Measurements from ENCODE around the gene FAM222A.

The FAM222A gene

GRCh38 chr12:109716092-109716479 is 2.5 kb downstream of the FAM222A start:
- H3K4me1 ChIP-seq (ENCODE audit: low read length): no peaks in the 10 kb centered on the region
- no peak overlapping the region for H2AFZ ChIP-seq (ENCODE audit: low read length)
- TF ChIP-seq CTCF (IDR thresholded peaks at IDR 0.05; ENCODE audit: low read length) (no peak), EZH2 (optimal IDR thresholded peaks at IDR 0.05; ENCODE audit: low read depth, low read length) (no peak), EZH2phosphoT487 (IDR thresholded peaks at IDR 0.05; ENCODE audit: low read length) (no peak)
- H3K9me2 ChIP-seq (replicated peaks; ENCODE audit: insufficient read depth, low read length): no peaks in the 10 kb centered on the region
- no peaks in the 10 kb centered on the region for H3K9me3 ChIP-seq (replicated peaks; ENCODE audit: insufficient read depth, low read length)
- H3K27ac ChIP-seq (ENCODE audit: low read length): no peak overlapping the region
- H3K4me2 ChIP-seq (ENCODE audit: low read depth, low read length): no peak overlapping the region
- no peak overlapping the region for H3K9ac ChIP-seq (ENCODE audit: low read length)
- DNase-seq: no peak
- no peaks in the 10 kb centered on the region; the same call in 1 of the 2 replicates for H3K27me3 ChIP-seq (replicated peaks; ENCODE audit: insufficient read depth, low read length)
- H3F3A ChIP-seq (ENCODE audit: insufficient read depth, low read length): no peaks in the 10 kb centered on the region
- no peak overlapping the region for H3K4me3 ChIP-seq (ENCODE audit: low read length)
- no peaks in the 10 kb centered on the region for H4K20me1 ChIP-seq (ENCODE audit: insufficient read depth, low read length)
- no peaks in the 10 kb centered on the region for H3K36me3 ChIP-seq (replicated peaks; ENCODE audit: insufficient read depth, low read length)
- no peaks in the 10 kb centered on the region for H3K79me2 ChIP-seq (ENCODE audit: low read length)

GRCh38 chr12:109716512-109717389 is 3.1 kb downstream of the FAM222A start:
- Histone ChIP-seq H3K4me3 (ENCODE audit: low read length) (no peak overlapping the region), H3K9me2 (replicated peaks; ENCODE audit: insufficient read depth, low read length) (no peaks in the 10 kb centered on the region), H3K27me3 (replicated peaks; ENCODE audit: insufficient read depth, low read length) (no peaks in the 10 kb centered on the region; the same call in 1 of the 2 replicates), H2AFZ (ENCODE audit: low read length) (no peak overlapping the region), H4K20me1 (ENCODE audit: insufficient read depth, low read length) (no peaks in the 10 kb centered on the region), H3F3A (ENCODE audit: insufficient read depth, low read length) (no peaks in the 10 kb centered on the region), H3K27ac (ENCODE audit: low read length) (no peak overlapping the region), H3K4me2 (ENCODE audit: low read depth, low read length) (no peak overlapping the region), H3K36me3 (replicated peaks; ENCODE audit: insufficient read depth, low read length) (no peaks in the 10 kb centered on the region), H3K9ac (ENCODE audit: low read length) (no peak overlapping the region), H3K9me3 (replicated peaks; ENCODE audit: insufficient read depth, low read length) (no peaks in the 10 kb centered on the region), H3K79me2 (ENCODE audit: low read length) (no peaks in the 10 kb centered on the region), H3K4me1 (ENCODE audit: low read length) (no peaks in the 10 kb centered on the region)
- TF ChIP-seq EZH2phosphoT487 (IDR thresholded peaks at IDR 0.05; ENCODE audit: low read length) (no peak), CTCF (IDR thresholded peaks at IDR 0.05; ENCODE audit: low read length) (no peak), EZH2 (optimal IDR thresholded peaks at IDR 0.05; ENCODE audit: low read depth, low read length) (no peak)
- no peak for DNase-seq

GRCh38 chr12:109717390-109718357 is 4.0 kb downstream of the FAM222A start:
- no peak for DNase-seq
- Histone ChIP-seq H3K9ac (ENCODE audit: low read length) (no peak overlapping the region), H3K79me2 (ENCODE audit: low read length) (no peaks in the 10 kb centered on the region), H3K36me3 (replicated peaks; ENCODE audit: insufficient read depth, low read length) (no peaks in the 10 kb centered on the region), H3K4me2 (ENCODE audit: low read depth, low read length) (no peak overlapping the region), H3K4me3 (ENCODE audit: low read length) (no peak overlapping the region), H3K27me3 (replicated peaks; ENCODE audit: insufficient read depth, low read length) (no peaks in the 10 kb centered on the region), H4K20me1 (ENCODE audit: insufficient read depth, low read length) (no peaks in the 10 kb centered on the region), H3K27ac (ENCODE audit: low read length) (no peak overlapping the region), H3K9me3 (replicated peaks; ENCODE audit: insufficient read depth, low read length) (no peaks in the 10 kb centered on the region), H3F3A (ENCODE audit: insufficient read depth, low read length) (no peaks in the 10 kb centered on the region), H3K4me1 (ENCODE audit: low read length) (no peaks in the 10 kb centered on the region), H2AFZ (ENCODE audit: low read length) (no peak overlapping the region), H3K9me2 (replicated peaks; ENCODE audit: insufficient read depth, low read length) (no peaks in the 10 kb centered on the region)
- TF ChIP-seq EZH2phosphoT487 (IDR thresholded peaks at IDR 0.05; ENCODE audit: low read length) (no peak), EZH2 (optimal IDR thresholded peaks at IDR 0.05; ENCODE audit: low read depth, low read length) (no peak), CTCF (IDR thresholded peaks at IDR 0.05; ENCODE audit: low read length) (no peak)

All from MM.1S (cell line).